HG03039 (cell line): ENCODE measurements around the gene ARL6IP1.
"Not testable (repeated sequence)": the region's sequence is repeated elsewhere in the genome, so short reads cannot be mapped to it uniquely, and the experiment has no call there.

Experiments
- ATAC-seq: cut with Tn5 transposase; IDR thresholded peaks from one replicate; pipeline ENCODE4 v1.9.1; 2021; ENCODE audit warnings: mild to moderate bottlenecking, moderate library complexity; ENCODE audit not compliant: unreplicated experiment

Gene ARL6IP1

GRCh38 chr16:18767217-18767616 is 34.1 kb downstream of the ARL6IP1 start:
- ATAC-seq: not testable (repeated sequence)

GRCh38 chr16:18762713-18763112 is 38.6 kb downstream of the ARL6IP1 start:
- ATAC-seq: not testable (repeated sequence)

- ATAC-seq: peak; percentile 58
Measured at GRCh38 chr16:18759598-18760520, 41.5 kb downstream of the ARL6IP1 start.

- not testable (repeated sequence) for ATAC-seq
Measured at GRCh38 chr16:18757960-18758660, 43.2 kb downstream of the ARL6IP1 start.

GRCh38 chr16:18756639-18757038 is 44.7 kb downstream of the ARL6IP1 start:
- ATAC-seq: not testable (repeated sequence)

- not testable (repeated sequence) for ATAC-seq
Measured at GRCh38 chr16:18742870-18743269, 58.5 kb downstream of the ARL6IP1 start.
